Keratinocyte (primary cell): Measurements from ENCODE around the gene ZMYND19. TPM values are rescaled to one million over a fixed set of nuclear protein-coding genes. Genes with fewer than 3 reads are reported as not detected.
"Not testable (repeated sequence)": the region's sequence is repeated elsewhere in the genome, so short reads cannot be mapped to it uniquely, and the experiment has no call there.

Source experiments
- DNase-seq: peaks from one replicate; pipeline ENCODE4 v3.0.0-alpha.2; 2011; ENCODE audit warnings: low read depth, missing footprints, low spot score
- FAIRE-seq: peaks from 2 replicates; lab custom pipeline; 2011; peaks lifted over from hg19 to GRCh38; lab: Jason Lieb, UNC
- H2AFZ ChIP-seq: 2 replicates; pipeline ENCODE4 v1.6.0; 2012; ENCODE audit warnings: low read length, control low read depth, inconsistent platforms; ENCODE audit not compliant: control insufficient read depth
- H3K27ac ChIP-seq: 2 replicates; pipeline ENCODE4 v1.5.1; 2011; ENCODE audit warnings: low read length; ENCODE audit not compliant: control insufficient read depth, insufficient read depth
- H3K27me3 ChIP-seq: 3 replicates; pipeline ENCODE4 v1.6.0; 2011; ENCODE audit warnings: low read length; ENCODE audit not compliant: control insufficient read depth, insufficient read depth; ENCODE audit errors: extremely low read depth
- H3K36me3 ChIP-seq, 2 experiments: 2 replicates in 1 of 2; 3 replicates in 1 of 2; pipeline ENCODE4 v1.5.1; 2011; ENCODE audit warnings: low read length in 2 of 2, mild to moderate bottlenecking in 1 of 2; ENCODE audit not compliant: control insufficient read depth in 2 of 2, insufficient read depth in 2 of 2; ENCODE audit errors: extremely low read depth in 1 of 2
- H3K4me1 ChIP-seq: 3 replicates; pipeline ENCODE4 v1.5.1; 2011; ENCODE audit warnings: low read length; ENCODE audit not compliant: control insufficient read depth, insufficient read depth; ENCODE audit errors: extremely low read depth
- H3K4me2 ChIP-seq: 3 replicates; pipeline ENCODE4 v1.6.0; 2011; ENCODE audit warnings: low read depth, low read length; ENCODE audit not compliant: control insufficient read depth, insufficient read depth; ENCODE audit errors: extremely low read depth
- H3K4me3 ChIP-seq, 3 experiments: fragments of 200-600 bp in 1 of 3; sonication (generic) in 1 of 3; 2 replicates in 2 of 3; 3 replicates in 1 of 3; pipeline ENCODE4 v1.5.1; 2011 to 2016; ENCODE audit warnings: low read length in 3 of 3, mild to moderate bottlenecking in 3 of 3, control low read depth in 2 of 3, inconsistent platforms in 1 of 3, low read depth in 1 of 3, mixed read lengths in 1 of 3, mixed run types in 1 of 3, moderate library complexity in 1 of 3; ENCODE audit not compliant: control insufficient read depth in 2 of 3, insufficient read depth in 2 of 3; ENCODE audit errors: extremely low read depth in 1 of 3
- H3K79me2 ChIP-seq: 2 replicates; pipeline ENCODE4 v1.6.0; 2012; ENCODE audit warnings: low read length; ENCODE audit not compliant: control insufficient read depth, insufficient read depth
- H3K9ac ChIP-seq: 3 replicates; pipeline ENCODE4 v1.6.0; 2011; ENCODE audit warnings: low read length; ENCODE audit not compliant: control insufficient read depth, insufficient read depth; ENCODE audit errors: extremely low read depth
- H3K9me1 ChIP-seq: 3 replicates; pipeline ENCODE4 v1.6.0; 2011; ENCODE audit warnings: low read length; ENCODE audit not compliant: control insufficient read depth, insufficient read depth; ENCODE audit errors: extremely low read depth
- H3K9me3 ChIP-seq: 2 replicates; pipeline ENCODE4 v1.5.1; 2012; ENCODE audit warnings: low read depth, low read length; ENCODE audit not compliant: control insufficient read depth
- H4K20me1 ChIP-seq: 3 replicates; pipeline ENCODE4 v1.6.0; 2011; ENCODE audit warnings: low read length; ENCODE audit not compliant: control insufficient read depth, insufficient read depth; ENCODE audit errors: extremely low read depth
- CTCF ChIP-seq, 3 experiments: IDR thresholded peaks in 1 of 3; conservative IDR thresholded peaks in 1 of 3; optimal IDR thresholded peaks in 1 of 3; 2 replicates in 2 of 3; 3 replicates in 1 of 3; pipeline versions ENCODE3 to v1.5.1; 2011; ENCODE audit warnings: low read length in 3 of 3, mild to moderate bottlenecking in 3 of 3, moderate library complexity in 2 of 3, control low read depth in 1 of 3, inconsistent platforms in 1 of 3; ENCODE audit not compliant: insufficient read depth in 2 of 3; ENCODE audit errors: extremely low read depth in 1 of 3
- EZH2 ChIP-seq: IDR thresholded peaks from one replicate; pipeline ENCODE4 v1.6.1; 2012; ENCODE audit warnings: inconsistent platforms, mild to moderate bottlenecking, low read length, moderate library complexity
- dilution Hi-C: fragments of 300-500 bp; cut with MboI; formaldehyde crosslinking; loops from one replicate; pipeline ENCODE4 v1.7.0; 2020; ENCODE audit warnings: low sequenced_read_pairs; ENCODE audit not compliant: extremely low pct_ligation_motif_present
- polyA plus RNA-seq, 5 experiments: library from polyadenylated mRNA; depleted of rRNA in 3 of 5; stranded (reverse) in 3 of 5; stranded (forward) in 1 of 5; unstranded in 1 of 5; fragments of >200 nt; gene quantifications; 1 replicate in 1 of 5; 2 replicates in 3 of 5; 3 replicates in 1 of 5; pipeline versions ENCODE4 v1.2.1 to v1.2.3, GENCODE V29; 2011 to 2012; ENCODE audit warnings: missing spikeins in 2 of 5, low read depth in 1 of 5, low replicate concordance in 1 of 5

Gene ZMYND19
- polyA plus RNA-seq, 1 donor (not counting 4 experiments of a cell fraction or from before 2014, with no cell fraction given): 25.8 TPM

- Histone ChIP-seq H3K36me3 (no peaks in the 10 kb centered on the region), H3K27me3 (no peaks in the 10 kb centered on the region), H3K9ac (no peak overlapping the region), H3K4me1 (peaks cover 1% of the 10 kb centered on the region), H4K20me1 (no peaks in the 10 kb centered on the region), H3K9me3 (no peaks in the 10 kb centered on the region), H3K4me2 (no peak overlapping the region), H2AFZ (no peak overlapping the region), H3K9me1 (no peaks in the 10 kb centered on the region), H3K27ac (no peak overlapping the region), H3K4me3 (no peak overlapping the region), H3K79me2 (no peaks in the 10 kb centered on the region)
- FAIRE-seq (no peak), DNase-seq (no peak)
- dilution Hi-C loops: no loop called here
- TF ChIP-seq EZH2 (no peak), CTCF (optimal IDR thresholded peaks at IDR 0.05 in 1 of 3, IDR thresholded peaks at IDR 0.05 in 1 of 3, conservative IDR thresholded peaks at IDR 0.05 in 1 of 3; ENCODE audit: extremely low read depth in 1 of 3, insufficient read depth in 2 of 3, low read length in 3 of 3) (no peak)
Observed at GRCh38 chr9:137598943-137599342, 8.6 kb upstream of the ZMYND19 start.

GRCh38 chr9:137596577-137596976 is 6.3 kb upstream of the ZMYND19 start:
- H3K36me3 ChIP-seq, H3K27ac ChIP-seq, H4K20me1 ChIP-seq, H3K4me2 ChIP-seq, H3K9me1 ChIP-seq, dilution Hi-C loops, DNase-seq, H3K9me3 ChIP-seq, H3K4me3 ChIP-seq, H3K4me1 ChIP-seq, H3K27me3 ChIP-seq, H3K79me2 ChIP-seq, H2AFZ ChIP-seq, FAIRE-seq, H3K9ac ChIP-seq: not testable (repeated sequence)

GRCh38 chr9:137593176-137593575 is 2.9 kb upstream of the ZMYND19 start:
- Histone ChIP-seq H3K27ac (no peak overlapping the region), H3K36me3 (peaks cover 1 to 5% of the 10 kb centered on the region in 2 experiments), H3K79me2 (peaks cover 20% of the 10 kb centered on the region), H3K9me3 (no peaks in the 10 kb centered on the region), H2AFZ (no peak overlapping the region), H3K4me3 (no peak overlapping the region), H3K4me1 (peaks cover 13% of the 10 kb centered on the region), H3K4me2 (no peak overlapping the region), H3K9ac (no peak overlapping the region), H3K9me1 (no peaks in the 10 kb centered on the region), H3K27me3 (no peaks in the 10 kb centered on the region), H4K20me1 (peaks cover 5% of the 10 kb centered on the region)
- dilution Hi-C loops: no loop called here
- DNase-seq (no peak), FAIRE-seq (no peak)
- TF ChIP-seq CTCF (optimal IDR thresholded peaks at IDR 0.05 in 1 of 3, IDR thresholded peaks at IDR 0.05 in 1 of 3, conservative IDR thresholded peaks at IDR 0.05 in 1 of 3; ENCODE audit: extremely low read depth in 1 of 3, insufficient read depth in 2 of 3, low read length in 3 of 3) (no peak), EZH2 (no peak)
